Transverse colon (tissue), 4 donors: ENCODE results near the gene KYNU. TPM values are rescaled to one million over a fixed set of nuclear protein-coding genes. Genes with fewer than 3 reads are reported as not detected.

ENCODE experiments used
- small RNA-seq, 4 donors: library from RNA; depleted of rRNA; stranded (forward); fragments of <200 nt; gene quantifications; one replicate each; pipeline ENCODE3, GENCODE V24; 2016
- total RNA-seq, 4 donors: library from RNA; depleted of rRNA; stranded (reverse); fragments of >200 nt; gene quantifications; one replicate each; pipeline ENCODE4 v1.1.0, GENCODE V29; 2016

Gene KYNU
- total RNA-seq, 4 donors from 2014 or later = 1.2 to 4.6 TPM; not detected in 2

Small RNA genes lying within 50 kb of the gene (small RNA-seq; reads per million reads assigned to genes)
- 0 reads per million in 4 donors for gene MTND4LP12
